Body of pancreas (tissue), 4 donors: Measurements from ENCODE around the gene KLC4.

Experiments
- CTCF ChIP-seq, 7 experiments: fragments of 450-650 bp in 4 of 7; fragments of 200-600 bp in 3 of 7; sonication (generic) in 3 of 7; IDR thresholded peaks; one replicate each; pipeline ENCODE4 v1.5.1; 2016 to 2019; ENCODE audit warnings: antibody characterized with exemption in 7 of 7
- POLR2A ChIP-seq, 3 donors: fragments of 450-650 bp; IDR thresholded peaks; one replicate each; pipeline ENCODE4 v1.6.1; 2016; ENCODE audit warnings: antibody characterized with exemption in 3 of 3, mild to moderate bottlenecking in 2 of 3

- no peak for TF ChIP-seq CTCF (IDR thresholded peaks at IDR 0.05)
- TF ChIP-seq POLR2A (IDR thresholded peaks at IDR 0.05) = no peak
Measured at GRCh38 chr6:43013097-43013842, 46.2 kb upstream of the KLC4 start.
